ENCODE results near the gene C1orf56. TPM values are rescaled to one million over a fixed set of nuclear protein-coding genes. Genes with fewer than 3 reads are reported as not detected.
A peak's percentile ranks its signal among the peaks of the same experiment; 100 is the strongest.

The C1orf56 gene
- polyA plus RNA-seq, 2 of the 4 experiments (the other 2 are of a cell fraction), result 2.9 to 6.6 TPM

DNA sequence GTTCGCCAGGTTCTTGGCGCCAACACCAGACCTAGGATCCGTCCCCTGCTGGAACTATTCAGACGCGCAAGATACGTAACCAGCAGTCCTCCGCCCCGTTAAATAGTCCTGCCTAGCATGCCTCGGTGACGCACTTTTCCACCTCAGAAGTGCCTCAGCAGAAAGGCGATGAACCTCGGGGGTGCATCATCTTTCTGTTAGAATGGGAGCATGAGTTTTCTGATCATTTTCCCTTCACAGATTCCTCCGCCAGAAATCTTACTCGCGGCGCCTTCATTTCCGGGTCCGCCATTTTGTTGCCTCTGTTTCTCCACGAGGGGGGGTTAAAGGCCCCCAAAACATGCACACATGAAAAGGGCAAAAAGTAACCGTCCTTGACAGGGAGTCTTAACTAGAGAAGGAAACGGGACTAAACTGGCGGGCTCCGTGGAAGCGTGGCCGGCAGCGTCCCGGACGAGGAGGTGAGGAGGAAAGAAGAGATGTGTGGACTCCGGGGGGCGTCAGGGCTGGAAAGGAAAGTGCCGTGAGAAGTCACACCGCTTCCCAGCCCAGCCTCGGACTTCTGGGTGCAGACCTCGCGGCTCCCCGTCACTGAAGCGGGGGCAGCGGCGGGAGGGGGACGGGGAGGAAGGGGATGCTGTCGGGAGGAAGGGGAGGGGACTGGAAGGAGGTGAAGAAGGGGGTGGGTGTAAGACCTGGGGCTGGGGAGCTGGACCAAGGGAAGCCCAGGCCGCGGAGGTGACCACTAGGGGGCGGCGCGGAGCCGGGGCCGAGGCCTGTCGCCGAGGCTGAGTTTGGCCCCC lies 23.1 kb downstream of the C1orf56 start, which contains the start of gene GABPB2:
GABPB2 (plus strand) TSS at position 288 of the 803 bp plus-strand sequence. CDS start 17,429 bp downstream, outside the sequence.
- WGBS (ENCODE audit: missing lambda C conversion rate), result 1% methylated on average over 42 of the region's 50 CpGs
- Histone ChIP-seq H3K27ac (peak within 1 kb of the TSS; percentile 94 to 99), H3K9me3 (no peaks in the 10 kb centered on the region), H3K4me2 (peak within 1 kb of the TSS; percentile 84), H3K4me3 (peak within 1 kb of the TSS; percentile 74), H3K4me1 (peaks cover 15% of the 10 kb centered on the region)
- ChIA-PET CTCF (interaction anchor here (0.5 to 8.8 kb wide), 26 partner anchors 11 to 182 kb away, joined by 3 to 86 read pairs (median 6); partner anchors contain the start of genes BNIPL, C1orf56, CDC42SE1 and MLLT11), POLR2A (interaction anchor here (0.5 to 1.8 kb wide), 10 partner anchors 9 to 267 kb away, joined by 3 to 11 read pairs (median 4); partner anchors contain the start of genes C1orf56, CDC42SE1, MLLT11 and VPS72)
- DNase-seq (ENCODE audit: low read depth in 1 of 2, low spot score in 1 of 2) (peak; percentile 89 to 97), FAIRE-seq (no peak), ATAC-seq (peak; percentile 94 to 95)
- TF ChIP-seq ESRRA (IDR thresholded peaks at IDR 0.05; ENCODE audit: borderline replicate concordance, low read length), result no peak; the same call in 1 of the 2 replicates
- TF ChIP-seq HOXA7 (CRISPR knock-in tag; IDR thresholded peaks at IDR 0.05), result peak; percentile 54
- TF ChIP-seq HEYL (CRISPR knock-in tag; IDR thresholded peaks at IDR 0.05), result no peak
- no peak for TF ChIP-seq RNF2 (IDR thresholded peaks at IDR 0.05; ENCODE audit: borderline replicate concordance, low read depth)
- TF ChIP-seq, protein P1, sequence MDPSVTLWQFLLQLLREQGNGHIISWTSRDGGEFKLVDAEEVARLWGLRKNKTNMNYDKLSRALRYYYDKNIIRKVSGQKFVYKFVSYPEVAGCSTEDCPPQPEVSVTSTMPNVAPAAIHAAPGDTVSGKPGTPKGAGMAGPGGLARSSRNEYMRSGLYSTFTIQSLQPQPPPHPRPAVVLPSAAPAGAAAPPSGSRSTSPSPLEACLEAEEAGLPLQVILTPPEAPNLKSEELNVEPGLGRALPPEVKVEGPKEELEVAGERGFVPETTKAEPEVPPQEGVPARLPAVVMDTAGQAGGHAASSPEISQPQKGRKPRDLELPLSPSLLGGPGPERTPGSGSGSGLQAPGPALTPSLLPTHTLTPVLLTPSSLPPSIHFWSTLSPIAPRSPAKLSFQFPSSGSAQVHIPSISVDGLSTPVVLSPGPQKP (IDR thresholded peaks at IDR 0.05; ENCODE audit: low read depth, low read length), result no peak
- peak; percentile 63 for TF ChIP-seq CHD2 (IDR thresholded peaks at IDR 0.05; ENCODE audit: low read length, partially characterized antibody)
- TF ChIP-seq CEBPB (IDR thresholded peaks at IDR 0.05), result peak in 1 of 2 experiments; percentile 26; a peak in 1 of 4 replicates
- TF ChIP-seq RARB (CRISPR knock-in tag; IDR thresholded peaks at IDR 0.05), result 0 out of 2 replicates have a peak, but pooled peaks have one; percentile 18
- TF ChIP-seq KDM5A (IDR thresholded peaks at IDR 0.05), result peak; percentile 18; the same call in 1 of the 2 replicates
- peak; percentile 77 for TF ChIP-seq POLR2A (IDR thresholded peaks at IDR 0.05; ENCODE audit: low read length)
- TF ChIP-seq, protein P2, sequence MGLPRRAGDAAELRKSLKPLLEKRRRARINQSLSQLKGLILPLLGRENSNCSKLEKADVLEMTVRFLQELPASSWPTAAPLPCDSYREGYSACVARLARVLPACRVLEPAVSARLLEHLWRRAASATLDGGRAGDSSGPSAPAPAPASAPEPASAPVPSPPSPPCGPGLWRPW (IDR thresholded peaks at IDR 0.05), result no peak
- no peak for TF ChIP-seq SREBF2 (IDR thresholded peaks at IDR 0.05)
- peak; percentile 44; the same call in 1 of the 2 replicates for TF ChIP-seq TP53 (CRISPR knock-in tag; IDR thresholded peaks at IDR 0.05)
- TF ChIP-seq, protein P3, sequence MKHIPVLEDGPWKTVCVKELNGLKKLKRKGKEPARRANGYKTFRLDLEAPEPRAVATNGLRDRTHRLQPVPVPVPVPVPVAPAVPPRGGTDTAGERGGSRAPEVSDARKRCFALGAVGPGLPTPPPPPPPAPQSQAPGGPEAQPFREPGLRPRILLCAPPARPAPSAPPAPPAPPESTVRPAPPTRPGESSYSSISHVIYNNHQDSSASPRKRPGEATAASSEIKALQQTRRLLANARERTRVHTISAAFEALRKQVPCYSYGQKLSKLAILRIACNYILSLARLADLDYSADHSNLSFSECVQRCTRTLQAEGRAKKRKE (CRISPR knock-in tag; IDR thresholded peaks at IDR 0.05; ENCODE audit: low read depth), result peak; percentile 34
- TF ChIP-seq, protein P4, sequence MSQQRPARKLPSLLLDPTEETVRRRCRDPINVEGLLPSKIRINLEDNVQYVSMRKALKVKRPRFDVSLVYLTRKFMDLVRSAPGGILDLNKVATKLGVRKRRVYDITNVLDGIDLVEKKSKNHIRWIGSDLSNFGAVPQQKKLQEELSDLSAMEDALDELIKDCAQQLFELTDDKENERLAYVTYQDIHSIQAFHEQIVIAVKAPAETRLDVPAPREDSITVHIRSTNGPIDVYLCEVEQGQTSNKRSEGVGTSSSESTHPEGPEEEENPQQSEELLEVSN (IDR thresholded peaks at IDR 0.05; ENCODE audit: borderline replicate concordance, low read depth), result peak; percentile 91
- TF ChIP-seq, protein P5, sequence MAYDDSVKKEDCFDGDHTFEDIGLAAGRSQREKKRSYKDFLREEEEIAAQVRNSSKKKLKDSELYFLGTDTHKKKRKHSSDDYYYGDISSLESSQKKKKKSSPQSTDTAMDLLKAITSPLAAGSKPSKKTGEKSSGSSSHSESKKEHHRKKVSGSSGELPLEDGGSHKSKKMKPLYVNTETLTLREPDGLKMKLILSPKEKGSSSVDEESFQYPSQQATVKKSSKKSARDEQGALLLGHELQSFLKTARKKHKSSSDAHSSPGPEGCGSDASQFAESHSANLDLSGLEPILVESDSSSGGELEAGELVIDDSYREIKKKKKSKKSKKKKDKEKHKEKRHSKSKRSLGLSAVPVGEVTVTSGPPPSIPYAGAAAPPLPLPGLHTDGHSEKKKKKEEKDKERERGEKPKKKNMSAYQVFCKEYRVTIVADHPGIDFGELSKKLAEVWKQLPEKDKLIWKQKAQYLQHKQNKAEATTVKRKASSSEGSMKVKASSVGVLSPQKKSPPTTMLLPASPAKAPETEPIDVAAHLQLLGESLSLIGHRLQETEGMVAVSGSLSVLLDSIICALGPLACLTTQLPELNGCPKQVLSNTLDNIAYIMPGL (CRISPR knock-in tag; IDR thresholded peaks at IDR 0.05; ENCODE audit: borderline replicate concordance), result peak; percentile 92; the same call in 1 of the 2 replicates
- TF ChIP-seq, protein P6, sequence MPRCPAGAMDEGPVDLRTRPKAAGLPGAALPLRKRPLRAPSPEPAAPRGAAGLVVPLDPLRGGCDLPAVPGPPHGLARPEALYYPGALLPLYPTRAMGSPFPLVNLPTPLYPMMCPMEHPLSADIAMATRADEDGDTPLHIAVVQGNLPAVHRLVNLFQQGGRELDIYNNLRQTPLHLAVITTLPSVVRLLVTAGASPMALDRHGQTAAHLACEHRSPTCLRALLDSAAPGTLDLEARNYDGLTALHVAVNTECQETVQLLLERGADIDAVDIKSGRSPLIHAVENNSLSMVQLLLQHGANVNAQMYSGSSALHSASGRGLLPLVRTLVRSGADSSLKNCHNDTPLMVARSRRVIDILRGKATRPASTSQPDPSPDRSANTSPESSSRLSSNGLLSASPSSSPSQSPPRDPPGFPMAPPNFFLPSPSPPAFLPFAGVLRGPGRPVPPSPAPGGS (IDR thresholded peaks at IDR 0.05), result peak; percentile 78; the same call in 2 of the 3 replicates
- TF ChIP-seq HOXB5 (CRISPR knock-in tag; IDR thresholded peaks at IDR 0.05), result peak; percentile 92
- no peak for TF ChIP-seq NFE2L2 (conservative IDR thresholded peaks at IDR 0.05; ENCODE audit: low read length)
- TF ChIP-seq FOSB (CRISPR knock-in tag; IDR thresholded peaks at IDR 0.05), result no peak
- peak; percentile 44 to 56; a peak in 3 of 5 replicates for TF ChIP-seq RAD21 (conservative IDR thresholded peaks at IDR 0.05 in 1 of 2, IDR thresholded peaks at IDR 0.05 in 1 of 2)
- no peak for TF ChIP-seq HDAC2 (IDR thresholded peaks at IDR 0.05)
- TF ChIP-seq JUNB (IDR thresholded peaks at IDR 0.05), result no peak
- TF ChIP-seq RCOR1 (IDR thresholded peaks at IDR 0.05; ENCODE audit: low read depth, low read length), result no peak
- peak; percentile 94 for TF ChIP-seq EHF (CRISPR knock-in tag; IDR thresholded peaks at IDR 0.05)
- TF ChIP-seq MYC (IDR thresholded peaks at IDR 0.05; ENCODE audit: borderline replicate concordance, low read length), result peak; percentile 93
- TF ChIP-seq TFCP2L1 (CRISPR knock-in tag; IDR thresholded peaks at IDR 0.05), result no peak
- no peak for TF ChIP-seq CBX8 (IDR thresholded peaks at IDR 0.05)
- peak; percentile 50; the same call in 1 of the 3 replicates for TF ChIP-seq SMC3 (IDR thresholded peaks at IDR 0.05)
- TF ChIP-seq MAFK (IDR thresholded peaks at IDR 0.05; ENCODE audit: partially characterized antibody), result peak; percentile 27
- no peak for TF ChIP-seq FOSL2 (IDR thresholded peaks at IDR 0.05)
- peak; percentile 73 for TF ChIP-seq FOSL2 (CRISPR knock-in tag; IDR thresholded peaks at IDR 0.05)
- TF ChIP-seq, protein P7, sequence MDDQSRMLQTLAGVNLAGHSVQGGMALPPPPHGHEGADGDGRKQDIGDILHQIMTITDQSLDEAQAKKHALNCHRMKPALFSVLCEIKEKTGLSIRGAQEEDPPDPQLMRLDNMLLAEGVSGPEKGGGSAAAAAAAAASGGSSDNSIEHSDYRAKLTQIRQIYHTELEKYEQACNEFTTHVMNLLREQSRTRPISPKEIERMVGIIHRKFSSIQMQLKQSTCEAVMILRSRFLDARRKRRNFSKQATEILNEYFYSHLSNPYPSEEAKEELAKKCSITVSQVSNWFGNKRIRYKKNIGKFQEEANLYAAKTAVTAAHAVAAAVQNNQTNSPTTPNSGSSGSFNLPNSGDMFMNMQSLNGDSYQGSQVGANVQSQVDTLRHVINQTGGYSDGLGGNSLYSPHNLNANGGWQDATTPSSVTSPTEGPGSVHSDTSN (IDR thresholded peaks at IDR 0.05), result peak; percentile 96
- TF ChIP-seq NPAS2 (CRISPR knock-in tag; IDR thresholded peaks at IDR 0.05; ENCODE audit: borderline replicate concordance), result no peak
